GM13976 (cell line): ENCODE results near the gene SHC3.

Source experiments
- DNase-seq: peaks from one replicate; pipeline ENCODE4 v3.0.0; 2012; ENCODE audit warnings: low spot score
- CTCF ChIP-seq: IDR thresholded peaks from 2 replicates; pipeline ENCODE4 v1.5.1; 2012; ENCODE audit warnings: borderline replicate concordance, mild to moderate bottlenecking; ENCODE audit not compliant: insufficient read depth; ENCODE audit errors: extremely low read depth, missing control alignments, control extremely low read depth
- in situ Hi-C: fragments of 300-500 bp; cut with MboI; formaldehyde crosslinking; loops from one replicate; pipeline ENCODE4 v1.12.0; 2022; ENCODE audit warnings: low sequenced_read_pairs, mixed read lengths, inconsistent platforms; ENCODE audit not compliant: unreplicated experiment

The SHC3 gene

GRCh38 chr9:89073397-89073796 is 105.2 kb downstream of the SHC3 start:
- in situ Hi-C loops, result no loop called here
- TF ChIP-seq CTCF, result no peak
- DNase-seq, result no peak

- no peak for TF ChIP-seq CTCF
- in situ Hi-C loops, result no loop called here
- DNase-seq, result no peak
Measured at GRCh38 chr9:89071591-89071990, 107.0 kb downstream of the SHC3 start.

DNA sequence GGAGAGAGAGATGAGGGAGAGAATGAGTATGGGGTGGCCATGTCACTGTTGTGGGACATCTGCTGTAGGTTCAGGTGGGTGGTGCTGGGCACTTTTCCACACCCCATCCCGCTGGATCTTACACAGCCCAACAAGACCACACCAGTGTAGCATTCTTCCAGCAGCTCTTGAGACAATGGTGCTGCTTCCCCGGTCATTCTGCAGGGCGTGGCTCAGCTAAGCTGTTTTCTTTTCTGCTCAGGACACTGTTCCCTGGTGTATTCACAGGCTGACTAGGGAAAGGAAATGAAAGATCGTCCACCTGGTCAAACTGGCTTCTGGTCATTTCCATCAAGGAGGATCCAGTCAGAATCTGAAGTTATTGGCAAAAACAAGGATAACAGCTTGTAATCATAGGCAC is 111.8 kb downstream of the SHC3 start:
- TF ChIP-seq CTCF, result no peak
- no peak for DNase-seq
- in situ Hi-C loops, result no loop called here

GRCh38 chr9:89065921-89066320 is 112.7 kb downstream of the SHC3 start:
- in situ Hi-C loops, result no loop called here
- DNase-seq, result no peak
- TF ChIP-seq CTCF, result no peak

GRCh38 chr9:89060790-89061189 is 117.8 kb downstream of the SHC3 start:
- DNase-seq, result no peak
- in situ Hi-C loops, result no loop called here
- TF ChIP-seq CTCF, result no peak

DNA sequence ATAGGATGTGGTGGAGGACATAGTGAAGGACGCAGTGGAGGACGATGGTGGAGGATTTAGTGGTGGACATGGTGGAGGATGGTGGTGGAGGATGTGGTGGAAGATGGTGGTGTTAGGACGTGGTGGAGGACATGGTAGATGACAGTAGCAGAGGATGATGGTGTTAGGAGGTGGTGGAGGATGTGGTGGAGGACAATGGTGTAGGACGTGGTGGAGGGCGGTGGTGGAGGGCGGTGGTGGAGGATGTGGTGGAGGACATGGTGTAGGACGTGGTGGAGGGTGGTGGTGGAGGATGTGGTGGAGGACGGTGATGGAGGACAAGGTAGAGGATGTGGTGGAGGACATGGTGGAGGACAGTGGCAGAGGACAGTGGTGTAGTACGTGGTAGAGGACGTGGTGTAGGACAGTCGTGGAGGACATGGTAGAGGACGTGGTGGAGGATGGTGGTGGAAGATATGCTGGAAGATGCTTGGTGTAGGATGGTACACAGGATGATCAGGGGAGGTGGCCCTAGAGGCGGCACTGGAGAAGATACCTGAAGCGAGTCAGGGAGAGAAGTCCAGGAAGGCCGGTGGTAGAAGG is 118.6 kb downstream of the SHC3 start:
- in situ Hi-C loops, result no loop called here
- no peak for TF ChIP-seq CTCF
- DNase-seq, result no peak

DNA sequence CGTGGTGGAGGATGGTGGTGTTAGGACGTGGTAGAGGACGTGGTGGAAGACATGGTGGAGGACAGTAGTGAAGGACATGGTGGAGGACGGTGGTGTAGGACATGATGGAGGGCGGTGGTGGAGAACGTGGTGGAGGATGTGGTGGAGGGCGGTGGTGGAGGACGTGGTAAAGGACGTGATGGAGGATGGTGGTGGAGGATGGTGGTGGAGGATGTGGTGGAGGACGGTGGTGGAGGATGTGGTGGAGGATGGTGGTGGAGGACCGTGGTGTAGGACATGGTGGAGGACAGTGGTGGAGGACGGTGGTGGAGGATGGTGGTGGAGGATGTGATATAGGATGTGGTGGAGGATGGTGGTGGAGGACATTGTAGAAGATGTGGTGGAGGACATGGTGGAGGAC is 119.7 kb downstream of the SHC3 start:
- in situ Hi-C loops, result no loop called here
- TF ChIP-seq CTCF, result no peak
- DNase-seq, result no peak
